Measurements from ENCODE around the gene ABHD15.
A peak's percentile ranks its signal among the peaks of the same experiment; 100 is the strongest.

ABHD15 gene

DNA sequence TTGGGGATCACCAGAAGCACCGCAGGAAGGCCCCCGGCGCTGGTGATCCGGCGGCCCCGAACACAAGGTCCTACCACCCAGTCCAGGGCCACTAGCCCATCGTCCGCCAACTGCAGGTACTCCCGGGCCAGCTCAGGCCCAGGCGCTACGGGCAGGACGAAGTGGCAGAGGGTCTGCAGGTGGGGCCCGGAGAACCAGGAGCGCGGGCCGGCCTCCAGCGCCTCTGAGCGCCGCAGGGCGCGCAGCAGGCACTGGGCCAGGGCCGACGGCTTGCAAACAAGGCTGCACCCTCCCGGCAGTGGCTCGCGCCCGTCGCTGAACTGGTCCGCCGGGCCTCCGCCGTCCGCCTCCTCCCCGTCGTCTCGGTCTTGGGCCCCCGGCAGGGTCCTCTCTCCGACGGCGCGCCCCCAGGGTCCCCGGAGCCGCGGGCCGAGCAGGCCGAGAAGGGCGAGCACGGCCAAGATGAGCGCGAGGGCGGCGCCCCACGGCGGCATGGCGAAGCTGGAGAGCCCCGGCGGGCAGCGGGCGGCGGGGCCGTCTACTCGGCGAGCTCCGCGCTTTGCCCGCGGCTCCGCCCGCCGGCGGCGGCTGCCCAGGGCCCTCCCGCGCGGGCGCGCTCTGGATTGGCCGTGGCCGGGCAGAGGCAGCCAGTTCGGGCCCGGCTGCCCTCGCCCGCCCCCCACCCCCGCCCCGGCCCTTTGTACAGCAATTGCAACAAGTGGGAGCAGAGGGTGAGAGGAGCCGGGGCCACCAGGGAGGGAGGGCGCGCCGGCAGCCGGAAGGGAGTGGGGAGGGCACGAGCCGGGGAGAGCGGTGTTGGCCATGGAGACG lies at the start of gene ABHD15:
Gene ABHD15 (minus strand): TSS at position 565 of the 831 bp plus-strand sequence. CDS start 71 bp downstream, at position 494.
- TF ChIP-seq EZH2 (IDR thresholded peaks at IDR 0.05; ENCODE audit: borderline replicate concordance, low read length) (no peak), CTCF (IDR thresholded peaks at IDR 0.05; ENCODE audit: low read length) (no peak)
- Histone ChIP-seq H3K27me3 (ENCODE audit: insufficient read depth, low read length) (no peaks in the 10 kb centered on the region), H3K9me2 (ENCODE audit: low read depth, low read length) (no peaks in the 10 kb centered on the region), H3K4me2 (ENCODE audit: low read length) (peak within 1 kb of the TSS; percentile 98), H3K27ac (ENCODE audit: low read depth, low read length, poor library complexity, severe bottlenecking) (no peak within 1 kb of the TSS), H3K9me3 (ENCODE audit: low read length) (no peaks in the 10 kb centered on the region), H3K79me2 (ENCODE audit: insufficient read depth, low read length) (no peaks in the 10 kb centered on the region), H2AFZ (ENCODE audit: low read length) (no peak within 1 kb of the TSS), H3K36me3 (ENCODE audit: insufficient read depth, low read length) (no peaks in the 10 kb centered on the region), H3K4me1 (ENCODE audit: insufficient read depth, low read length, severe bottlenecking) (peaks cover 37% of the 10 kb centered on the region), H3K4me3 (ENCODE audit: low read depth, low read length, poor library complexity, severe bottlenecking) (peak within 1 kb of the TSS; percentile 84), H3K9ac (ENCODE audit: low read length) (peak within 1 kb of the TSS; percentile 88), H4K20me1 (ENCODE audit: insufficient read depth, low read length) (no peaks in the 10 kb centered on the region), H3F3A (ENCODE audit: insufficient read depth, low read length) (no peaks in the 10 kb centered on the region)

GRCh38 chr17:29615492-29616299 lies 48.9 kb upstream of the ABHD15 start:
- Histone ChIP-seq H3K4me2 (ENCODE audit: low read length) (peak overlapping the region; percentile 82), H3F3A (ENCODE audit: insufficient read depth, low read length) (no peaks in the 10 kb centered on the region), H3K79me2 (ENCODE audit: insufficient read depth, low read length) (no peaks in the 10 kb centered on the region), H3K27me3 (ENCODE audit: insufficient read depth, low read length) (0 out of 2 replicates have a peak, but pooled peaks cover 4% of the 10 kb centered on the region), H3K4me3 (ENCODE audit: low read depth, low read length, poor library complexity, severe bottlenecking) (peak overlapping the region; percentile 59), H3K36me3 (ENCODE audit: insufficient read depth, low read length) (no peaks in the 10 kb centered on the region), H3K4me1 (ENCODE audit: insufficient read depth, low read length, severe bottlenecking) (peaks cover 54% of the 10 kb centered on the region), H3K9me2 (ENCODE audit: low read depth, low read length) (no peaks in the 10 kb centered on the region), H4K20me1 (ENCODE audit: insufficient read depth, low read length) (no peaks in the 10 kb centered on the region), H3K9ac (ENCODE audit: low read length) (peak overlapping the region; percentile 42; the same call in 1 of the 2 replicates), H3K27ac (ENCODE audit: low read depth, low read length, poor library complexity, severe bottlenecking) (no peak overlapping the region), H2AFZ (ENCODE audit: low read length) (no peak overlapping the region), H3K9me3 (ENCODE audit: low read length) (no peaks in the 10 kb centered on the region)
- TF ChIP-seq CTCF (IDR thresholded peaks at IDR 0.05; ENCODE audit: low read length), result no peak
- TF ChIP-seq EZH2 (IDR thresholded peaks at IDR 0.05; ENCODE audit: borderline replicate concordance, low read length), result no peak

GRCh38 chr17:29615048-29615385 lies 48.2 kb upstream of the ABHD15 start:
- H2AFZ ChIP-seq (ENCODE audit: low read length), result no peak overlapping the region

More at GRCh38 chr17:29615048-29615385, 48.2 kb upstream of the ABHD15 start:
- peaks cover 54% of the 10 kb centered on the region for H3K4me1 ChIP-seq (ENCODE audit: insufficient read depth, low read length, severe bottlenecking)
- H3K9me2 ChIP-seq (ENCODE audit: low read depth, low read length), result no peaks in the 10 kb centered on the region
- peak overlapping the region; percentile 59 for H3K4me3 ChIP-seq (ENCODE audit: low read depth, low read length, poor library complexity, severe bottlenecking)
- no peaks in the 10 kb centered on the region for H3K79me2 ChIP-seq (ENCODE audit: insufficient read depth, low read length)
- 0 out of 2 replicates have a peak, but pooled peaks cover 4% of the 10 kb centered on the region for H3K27me3 ChIP-seq (ENCODE audit: insufficient read depth, low read length)
- no peaks in the 10 kb centered on the region for H4K20me1 ChIP-seq (ENCODE audit: insufficient read depth, low read length)
- no peaks in the 10 kb centered on the region for H3K9me3 ChIP-seq (ENCODE audit: low read length)
- no peaks in the 10 kb centered on the region for H3F3A ChIP-seq (ENCODE audit: insufficient read depth, low read length)
- peak overlapping the region; percentile 82 for H3K4me2 ChIP-seq (ENCODE audit: low read length)
- H3K27ac ChIP-seq (ENCODE audit: low read depth, low read length, poor library complexity, severe bottlenecking), result no peak overlapping the region
- H3K36me3 ChIP-seq (ENCODE audit: insufficient read depth, low read length), result no peaks in the 10 kb centered on the region
- no peak overlapping the region; the same call in 1 of the 2 replicates for H3K9ac ChIP-seq (ENCODE audit: low read length)
- TF ChIP-seq EZH2 (IDR thresholded peaks at IDR 0.05; ENCODE audit: borderline replicate concordance, low read length) (no peak), CTCF (IDR thresholded peaks at IDR 0.05; ENCODE audit: low read length) (0 out of 2 replicates have a peak, but pooled peaks have one; percentile 4)
